OCI-LY3 (cell line): ENCODE measurements around the gene DNM3.

Experiments
- EZH2phosphoT487 ChIP-seq: fragments of 200-600 bp; shearing (Covaris generic); IDR thresholded peaks from 2 replicates; pipeline ENCODE4 v1.6.1; 2018; ENCODE audit warnings: antibody characterized with exemption, mixed run types, low read depth
- TF ChIP-seq, protein P1 (sequence below): fragments of 200-600, 300-600 bp; sonication (generic); IDR thresholded peaks from 2 replicates; pipeline ENCODE4 v1.5.1; 2014; ENCODE audit warnings: antibody characterized with exemption, low read length, low read depth

DNA sequence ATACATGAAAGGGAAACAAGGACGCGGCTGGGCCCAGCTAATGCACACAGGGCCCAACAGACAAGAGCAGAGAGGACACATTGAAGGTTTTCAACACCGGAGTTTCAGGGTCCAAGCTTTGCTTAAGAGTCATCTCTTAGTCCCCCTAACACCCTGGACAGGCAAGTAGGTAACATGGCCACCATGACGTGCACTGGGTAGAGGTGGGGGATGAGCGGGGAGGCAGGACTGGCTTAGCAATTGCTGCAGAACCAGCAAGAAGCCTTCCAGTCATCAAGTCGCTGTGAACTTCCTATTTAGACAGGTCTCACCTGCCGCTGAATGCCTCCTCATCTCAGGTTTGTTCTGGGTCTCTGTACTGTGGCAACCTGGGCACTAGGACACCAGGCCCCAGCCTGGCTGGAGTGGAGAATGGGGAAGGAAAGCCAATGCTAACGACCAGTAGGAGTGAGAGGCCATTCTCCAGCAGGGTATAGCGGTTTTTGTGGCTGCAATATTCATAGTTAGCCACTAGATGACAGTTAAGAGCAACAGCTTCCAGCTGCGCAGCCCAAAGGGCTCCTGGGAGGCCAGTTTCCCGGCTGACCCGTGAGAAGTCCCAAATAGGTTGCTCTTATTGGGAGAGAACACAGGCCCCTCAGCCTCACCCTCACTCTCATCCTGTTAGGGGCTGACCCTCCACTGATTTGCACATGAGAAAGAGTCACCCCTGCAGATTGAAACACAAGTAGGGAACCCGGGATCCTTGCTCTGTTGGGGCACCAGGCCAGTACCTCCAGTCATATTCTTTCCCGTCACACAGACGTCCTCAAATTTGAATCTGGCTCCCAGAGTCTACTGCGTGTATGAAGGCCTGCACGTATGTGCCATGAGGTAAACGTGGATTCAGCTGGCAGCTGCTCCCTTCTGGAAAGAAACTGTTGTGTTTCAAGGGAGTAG, 608.6 kb downstream of the DNM3 start:
- TF ChIP-seq, protein P1, sequence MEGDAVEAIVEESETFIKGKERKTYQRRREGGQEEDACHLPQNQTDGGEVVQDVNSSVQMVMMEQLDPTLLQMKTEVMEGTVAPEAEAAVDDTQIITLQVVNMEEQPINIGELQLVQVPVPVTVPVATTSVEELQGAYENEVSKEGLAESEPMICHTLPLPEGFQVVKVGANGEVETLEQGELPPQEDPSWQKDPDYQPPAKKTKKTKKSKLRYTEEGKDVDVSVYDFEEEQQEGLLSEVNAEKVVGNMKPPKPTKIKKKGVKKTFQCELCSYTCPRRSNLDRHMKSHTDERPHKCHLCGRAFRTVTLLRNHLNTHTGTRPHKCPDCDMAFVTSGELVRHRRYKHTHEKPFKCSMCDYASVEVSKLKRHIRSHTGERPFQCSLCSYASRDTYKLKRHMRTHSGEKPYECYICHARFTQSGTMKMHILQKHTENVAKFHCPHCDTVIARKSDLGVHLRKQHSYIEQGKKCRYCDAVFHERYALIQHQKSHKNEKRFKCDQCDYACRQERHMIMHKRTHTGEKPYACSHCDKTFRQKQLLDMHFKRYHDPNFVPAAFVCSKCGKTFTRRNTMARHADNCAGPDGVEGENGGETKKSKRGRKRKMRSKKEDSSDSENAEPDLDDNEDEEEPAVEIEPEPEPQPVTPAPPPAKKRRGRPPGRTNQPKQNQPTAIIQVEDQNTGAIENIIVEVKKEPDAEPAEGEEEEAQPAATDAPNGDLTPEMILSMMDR, result peak; percentile 87
- no peak for TF ChIP-seq EZH2phosphoT487
